Measurements from ENCODE around the gene FAM186B.

FAM186B gene

GRCh38 chr12:49604856-49605255 lies 583 bp downstream of the FAM186B start:
- no peak for DNase-seq

GRCh38 chr12:49603721-49604120 lies 1.7 kb downstream of the FAM186B start:
- no peak for DNase-seq

- DNase-seq: no peak
These were observed 5.5 kb downstream of the FAM186B start for GRCh38 chr12:49599961-49600360.

- no peak for DNase-seq
These were observed 6.9 kb downstream of the FAM186B start for GRCh38 chr12:49598527-49598926.

GRCh38 chr12:49588721-49589516 lies 16.5 kb downstream of the FAM186B start:
- no peak for DNase-seq

GRCh38 chr12:49588281-49588680 lies 17.2 kb downstream of the FAM186B start:
- no peak for DNase-seq

GRCh38 chr12:49587174-49587908 lies 18.1 kb downstream of the FAM186B start:
- DNase-seq: no peak

GRCh38 chr12:49585477-49586459 lies 19.7 kb downstream of the FAM186B start:
- no peak for DNase-seq

- no peak for DNase-seq
These were observed 20.8 kb downstream of the FAM186B start for GRCh38 chr12:49584591-49584990.

GRCh38 chr12:49583366-49584094 lies 21.9 kb downstream of the FAM186B start:
- DNase-seq: no peak

GRCh38 chr12:49582850-49583249 lies 22.6 kb downstream of the FAM186B start:
- no peak for DNase-seq

GRCh38 chr12:49582201-49582600 lies 23.2 kb downstream of the FAM186B start:
- no peak for DNase-seq

GRCh38 chr12:49580572-49581535 lies 24.6 kb downstream of the FAM186B start:
- peak; percentile 69 for DNase-seq

GRCh38 chr12:49578471-49579112 lies 26.8 kb downstream of the FAM186B start:
- DNase-seq: no peak

- no peak for DNase-seq
These were observed 27.7 kb downstream of the FAM186B start for GRCh38 chr12:49577589-49578315.

GRCh38 chr12:49568442-49569162 lies 36.8 kb downstream of the FAM186B start:
- DNase-seq: no peak

- DNase-seq: peak; percentile 91
These were observed 37.6 kb downstream of the FAM186B start, which contains the start of gene MCRS1 for GRCh38 chr12:49567611-49568441. Gene MCRS1, minus strand, starts transcription at chr12:49568142. Its CDS starts 1,411 bp downstream, at chr12:49566731.

GRCh38 chr12:49567302-49567610 lies 38.2 kb downstream of the FAM186B start:
- peak; percentile 23 for DNase-seq

Measured in activated CD4-positive, alpha-beta T cell treated with anti-CD3 and anti-CD28 coated beads for 48 hours (primary cell).